Hematopoietic multipotent progenitor cell (in vitro differentiated cells): Measurements from ENCODE around the gene ANGPT4. TPM values are rescaled to one million over a fixed set of nuclear protein-coding genes. Genes with fewer than 3 reads are reported as not detected.
"Not testable (repeated sequence)": the region's sequence is repeated elsewhere in the genome, so short reads cannot be mapped to it uniquely, and the experiment has no call there.

Source experiments
- DNase-seq, 3 donors: peaks; one replicate each; pipeline ENCODE4 v3.0.0-alpha.2; 2011 to 2015; ENCODE audit warnings: low read depth in 2 of 3, low spot score in 2 of 3
- total RNA-seq: library from RNA; depleted of rRNA; stranded (reverse); fragments of >200 nt; gene quantifications from one replicate; pipeline ENCODE4 v1.2.3, GENCODE V29; 2012

The ANGPT4 gene
- total RNA-seq, 1 donor: not detected

GRCh38 chr20:830011-830521 is 86.1 kb downstream of the ANGPT4 start:
- DNase-seq: no peak

DNA sequence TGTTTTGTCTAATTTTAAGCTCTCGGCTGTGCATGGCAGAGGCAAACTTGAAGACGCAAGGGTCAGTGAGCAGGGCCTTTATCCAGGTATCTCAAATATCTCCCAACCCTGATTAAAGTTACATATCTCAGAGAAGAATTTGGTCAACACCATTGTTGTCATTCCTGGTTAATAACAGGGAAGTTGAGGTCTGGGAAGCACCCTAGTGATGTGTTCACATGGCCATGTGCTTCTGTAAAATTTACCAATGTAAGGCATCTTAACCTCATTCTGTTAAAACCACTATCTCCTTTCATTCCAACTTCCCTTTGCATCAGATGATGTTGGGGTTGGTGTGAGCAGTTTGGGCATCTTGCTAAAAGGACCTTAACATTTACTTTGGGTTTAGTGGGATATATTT is 86.6 kb downstream of the ANGPT4 start:
- DNase-seq: no peak

GRCh38 chr20:828987-829386 is 87.1 kb downstream of the ANGPT4 start:
- peak in 1 of 3 donors; percentile 46 for DNase-seq

- DNase-seq: not testable (repeated sequence)
These were observed 88.2 kb downstream of the ANGPT4 start for GRCh38 chr20:827981-828380.

- DNase-seq: no peak
These were observed 89.3 kb downstream of the ANGPT4 start for GRCh38 chr20:826695-827323.

DNA sequence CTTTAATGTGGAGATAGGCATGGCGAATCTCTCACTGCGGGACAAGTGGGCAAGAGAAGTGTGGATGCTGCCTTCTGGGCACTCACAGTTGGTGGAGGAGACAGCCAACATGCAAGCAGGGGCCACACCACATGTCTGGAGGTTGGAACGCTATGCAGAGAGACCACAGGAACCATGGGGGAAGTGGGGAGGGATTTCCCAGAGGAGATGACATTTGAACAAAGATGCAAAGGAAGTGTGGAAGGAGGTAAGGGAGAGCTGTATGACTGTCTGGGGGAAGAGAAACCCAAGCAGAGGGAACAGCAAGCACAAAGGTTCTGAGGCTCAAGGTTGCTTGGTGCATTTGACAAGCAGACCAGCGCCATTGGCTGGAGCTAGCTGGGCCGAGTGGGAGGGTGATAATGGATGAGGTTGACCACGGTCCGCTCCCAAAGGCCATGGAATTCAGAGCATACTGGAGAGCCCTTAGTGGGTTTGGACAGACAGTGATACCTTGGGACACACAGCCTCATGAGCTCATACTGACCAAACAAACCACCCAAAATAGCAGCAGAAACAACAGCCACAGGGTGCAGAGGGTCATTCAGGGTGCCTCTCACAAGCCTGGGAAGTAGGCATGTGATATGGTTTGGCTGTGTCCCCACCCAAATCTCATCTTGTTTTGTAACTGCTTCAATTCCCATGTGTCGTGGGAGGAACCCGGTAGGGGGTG is 90.3 kb downstream of the ANGPT4 start:
- DNase-seq: no peak

GRCh38 chr20:824916-825315 is 91.2 kb downstream of the ANGPT4 start:
- DNase-seq: no peak

- no peak for DNase-seq
These were observed 91.6 kb downstream of the ANGPT4 start for GRCh38 chr20:824490-824889.

DNA sequence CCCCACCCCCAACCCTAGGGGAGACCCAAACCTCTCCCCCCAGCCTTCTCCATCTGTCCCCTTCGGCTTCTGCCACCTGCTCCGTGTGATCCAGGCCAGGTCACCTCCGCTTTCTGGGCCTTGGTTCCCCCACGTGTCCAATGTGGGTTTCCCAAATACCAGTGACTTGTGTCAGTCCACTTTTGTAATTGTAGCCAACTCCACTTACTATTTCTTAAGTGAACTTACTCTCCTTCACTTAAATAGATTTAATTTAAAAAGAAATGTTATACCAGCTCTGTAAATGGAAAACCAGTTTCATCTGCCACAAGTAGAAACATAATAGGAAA is 92.6 kb downstream of the ANGPT4 start:
- no peak for DNase-seq

- DNase-seq: no peak
These were observed 93.2 kb downstream of the ANGPT4 start for GRCh38 chr20:822651-823573.

GRCh38 chr20:821731-822065 is 94.4 kb downstream of the ANGPT4 start:
- DNase-seq: no peak

GRCh38 chr20:821046-821730 is 94.9 kb downstream of the ANGPT4 start:
- no peak for DNase-seq

GRCh38 chr20:820323-820953 is 95.7 kb downstream of the ANGPT4 start:
- DNase-seq: no peak

Other genes starting within 250 kb of the ANGPT4 start
- gene SCRT2, start 240.5 kb downstream of the ANGPT4 start, total RNA-seq: not detected
- 2.2 TPM for gene SLC52A3, start 147.8 kb downstream of the ANGPT4 start, total RNA-seq
- gene FAM110A, start 82.6 kb downstream of the ANGPT4 start, total RNA-seq: 13.2 TPM
- gene RSPO4, start 86.0 kb upstream of the ANGPT4 start, total RNA-seq: not detected
- 71.9 TPM for gene PSMF1, start 202.3 kb upstream of the ANGPT4 start, total RNA-seq